NB4 (cell line): ENCODE measurements around the gene NR3C1.

Experiments
- POLR2A ChIP-seq: IDR thresholded peaks from 2 replicates; pipeline ENCODE4 v1.6.1; 2011; ENCODE audit warnings: mild to moderate bottlenecking; ENCODE audit not compliant: insufficient read length; ENCODE audit errors: extremely low read depth
- TF ChIP-seq, protein P1 (sequence below): IDR thresholded peaks from one replicate; pipeline ENCODE4 v1.5.1; 2012; ENCODE audit warnings: low read depth, low read length
- TF ChIP-seq, protein P2 (sequence below): IDR thresholded peaks from 2 replicates; pipeline ENCODE4 v1.6.1; 2011; ENCODE audit warnings: low read depth, low read length

DNA sequence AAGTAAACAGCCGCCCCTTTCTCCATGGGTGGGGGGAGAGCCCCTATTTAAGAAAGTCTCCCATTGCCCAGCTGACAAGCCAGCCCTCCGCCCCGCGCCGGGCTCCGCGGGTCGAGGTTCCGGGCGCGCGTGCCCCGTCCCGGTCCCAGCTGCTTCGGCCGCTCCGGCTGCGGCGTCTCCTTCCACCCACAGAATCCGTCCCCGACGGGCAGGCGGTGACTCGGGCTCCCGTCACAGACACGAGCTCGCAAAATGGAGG lies 223 bp downstream of the NR3C1 start:
- TF ChIP-seq, protein P1, sequence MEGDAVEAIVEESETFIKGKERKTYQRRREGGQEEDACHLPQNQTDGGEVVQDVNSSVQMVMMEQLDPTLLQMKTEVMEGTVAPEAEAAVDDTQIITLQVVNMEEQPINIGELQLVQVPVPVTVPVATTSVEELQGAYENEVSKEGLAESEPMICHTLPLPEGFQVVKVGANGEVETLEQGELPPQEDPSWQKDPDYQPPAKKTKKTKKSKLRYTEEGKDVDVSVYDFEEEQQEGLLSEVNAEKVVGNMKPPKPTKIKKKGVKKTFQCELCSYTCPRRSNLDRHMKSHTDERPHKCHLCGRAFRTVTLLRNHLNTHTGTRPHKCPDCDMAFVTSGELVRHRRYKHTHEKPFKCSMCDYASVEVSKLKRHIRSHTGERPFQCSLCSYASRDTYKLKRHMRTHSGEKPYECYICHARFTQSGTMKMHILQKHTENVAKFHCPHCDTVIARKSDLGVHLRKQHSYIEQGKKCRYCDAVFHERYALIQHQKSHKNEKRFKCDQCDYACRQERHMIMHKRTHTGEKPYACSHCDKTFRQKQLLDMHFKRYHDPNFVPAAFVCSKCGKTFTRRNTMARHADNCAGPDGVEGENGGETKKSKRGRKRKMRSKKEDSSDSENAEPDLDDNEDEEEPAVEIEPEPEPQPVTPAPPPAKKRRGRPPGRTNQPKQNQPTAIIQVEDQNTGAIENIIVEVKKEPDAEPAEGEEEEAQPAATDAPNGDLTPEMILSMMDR, result no peak
- TF ChIP-seq, protein P2, sequence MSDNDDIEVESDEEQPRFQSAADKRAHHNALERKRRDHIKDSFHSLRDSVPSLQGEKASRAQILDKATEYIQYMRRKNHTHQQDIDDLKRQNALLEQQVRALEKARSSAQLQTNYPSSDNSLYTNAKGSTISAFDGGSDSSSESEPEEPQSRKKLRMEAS, result no peak
- no peak for TF ChIP-seq POLR2A
